Mesendoderm (in vitro differentiated cells): Measurements from ENCODE around the gene STK32B.
A peak's percentile ranks its signal among the peaks of the same experiment; 100 is the strongest.

ENCODE experiments used
- DNase-seq: peaks from one replicate; pipeline ENCODE4 v3.0.0; 2013
- H2AK5ac ChIP-seq: 2 replicates; pipeline ENCODE4 v1.6.1; 2013; ENCODE audit warnings: low read length, inconsistent platforms
- H2BK120ac ChIP-seq: 2 replicates; pipeline ENCODE4 v1.6.1; 2013; ENCODE audit warnings: low read depth, mild to moderate bottlenecking, low read length, moderate library complexity, mixed read lengths
- H2BK15ac ChIP-seq: replicated peaks from 2 replicates; pipeline ENCODE4 v1.6.1; 2013; ENCODE audit warnings: low read depth, mild to moderate bottlenecking, moderate library complexity
- H2BK5ac ChIP-seq: 2 replicates; pipeline ENCODE4 v1.6.1; 2013; ENCODE audit warnings: low read length, inconsistent platforms
- H3K18ac ChIP-seq: 2 replicates; pipeline ENCODE4 v1.6.1; 2013; ENCODE audit warnings: mild to moderate bottlenecking, low read length, mixed read lengths
- H3K23ac ChIP-seq: one replicate; pipeline ENCODE4 v1.6.1; 2013; ENCODE audit warnings: low read length
- H3K27ac ChIP-seq: 2 replicates; pipeline ENCODE4 v1.5.1; 2013; ENCODE audit warnings: low read depth, mild to moderate bottlenecking, inconsistent platforms, low read length, moderate library complexity
- H3K27me3 ChIP-seq: 2 replicates; pipeline ENCODE4 v1.6.1; 2013; ENCODE audit warnings: low read length, control low read depth, mild to moderate bottlenecking, inconsistent platforms; ENCODE audit not compliant: insufficient read depth, poor library complexity
- H3K36me3 ChIP-seq: 2 replicates; pipeline ENCODE4 v1.6.1; 2013; ENCODE audit warnings: low read length, inconsistent platforms; ENCODE audit not compliant: control insufficient read depth, insufficient read depth
- H3K4ac ChIP-seq: one replicate; pipeline ENCODE4 v1.6.1; 2013; ENCODE audit warnings: low read depth, mild to moderate bottlenecking, low read length, moderate library complexity
- H3K4me1 ChIP-seq: 2 replicates; pipeline ENCODE4 v1.6.1; 2013; ENCODE audit warnings: low read depth, low read length, inconsistent platforms; ENCODE audit not compliant: control insufficient read depth
- H3K4me2 ChIP-seq: 2 replicates; pipeline ENCODE4 v1.6.1; 2013; ENCODE audit warnings: low read length
- H3K4me3 ChIP-seq: 2 replicates; pipeline ENCODE4 v1.5.1; 2013; ENCODE audit warnings: mild to moderate bottlenecking, low read length
- H3K56ac ChIP-seq: one replicate; pipeline ENCODE4 v1.6.1; 2013; ENCODE audit warnings: low read length
- H3K79me1 ChIP-seq: 2 replicates; pipeline ENCODE4 v1.6.1; 2013; ENCODE audit warnings: low read length, inconsistent platforms
- H3K79me2 ChIP-seq: 2 replicates; pipeline ENCODE4 v1.6.1; 2013; ENCODE audit warnings: mild to moderate bottlenecking, low read length; ENCODE audit not compliant: control insufficient read depth, insufficient read depth
- H3K9ac ChIP-seq: 2 replicates; pipeline ENCODE4 v1.6.1; 2013; ENCODE audit warnings: low read length, inconsistent platforms
- H4K5ac ChIP-seq: one replicate; pipeline ENCODE4 v1.6.1; 2013; ENCODE audit warnings: low read length
- H4K8ac ChIP-seq: one replicate; pipeline ENCODE4 v1.6.1; 2013; ENCODE audit warnings: low read depth, mild to moderate bottlenecking, control low read depth, low read length, moderate library complexity
- WGBS: extraction: QIAGEN DNeasy Blood & Tissue Kit; methylation state at CpG from one replicate; pipeline ENCODE4 v1.1.7; 2013; ENCODE audit warnings: low lambda C conversion rate, missing lambda C conversion rate; ENCODE audit not compliant: insufficient coverage; ENCODE audit errors: extremely low coverage; 5-methylcytosine and 5-hydroxymethylcytosine counted together

The STK32B gene

GRCh38 chr4:5142726-5143125, 91.4 kb downstream of the STK32B start:
- no peak overlapping the region for H3K27ac ChIP-seq
- no peak overlapping the region for H4K8ac ChIP-seq
- H4K5ac ChIP-seq: no peak overlapping the region
- H3K23ac ChIP-seq: no peak overlapping the region
- no peak overlapping the region for H3K4me3 ChIP-seq
- H3K9ac ChIP-seq: no peak overlapping the region
- no peak overlapping the region for H3K4me2 ChIP-seq
- H3K4ac ChIP-seq: no peak overlapping the region
- no peak overlapping the region for H2AK5ac ChIP-seq
- H2BK5ac ChIP-seq: no peak overlapping the region
- no peaks in the 10 kb centered on the region for H3K79me1 ChIP-seq
- WGBS: no CpG with 5 or more reads among the region's 3 CpGs
- no peak overlapping the region for H2BK15ac ChIP-seq
- no peaks in the 10 kb centered on the region for H3K79me2 ChIP-seq
- no peaks in the 10 kb centered on the region for H3K4me1 ChIP-seq
- H3K36me3 ChIP-seq: no peaks in the 10 kb centered on the region
- no peak overlapping the region for H3K18ac ChIP-seq
- no peak overlapping the region for H2BK120ac ChIP-seq
- H3K27me3 ChIP-seq: no peaks in the 10 kb centered on the region
- peak; percentile 64 for DNase-seq
- no peak overlapping the region for H3K56ac ChIP-seq

GRCh38 chr4:5143306-5143861, 92.1 kb downstream of the STK32B start:
- Histone ChIP-seq H2BK15ac (no peak overlapping the region), H3K4ac (no peak overlapping the region), H4K5ac (no peak overlapping the region), H4K8ac (no peak overlapping the region), H3K4me3 (no peak overlapping the region), H3K56ac (no peak overlapping the region), H2BK120ac (no peak overlapping the region), H3K79me2 (no peaks in the 10 kb centered on the region), H2BK5ac (no peak overlapping the region), H3K9ac (no peak overlapping the region), H2AK5ac (no peak overlapping the region), H3K27ac (no peak overlapping the region), H3K23ac (no peak overlapping the region), H3K4me2 (no peak overlapping the region), H3K27me3 (no peaks in the 10 kb centered on the region), H3K18ac (no peak overlapping the region), H3K79me1 (no peaks in the 10 kb centered on the region), H3K4me1 (no peaks in the 10 kb centered on the region), H3K36me3 (no peaks in the 10 kb centered on the region)
- DNase-seq: no peak
- WGBS: no CpG with 5 or more reads among the region's 3 CpGs

- no peak overlapping the region for H3K4ac ChIP-seq
- H3K9ac ChIP-seq: no peak overlapping the region
- WGBS: no CpG with 5 or more reads among the region's 4 CpGs
- DNase-seq: no peak
- H3K4me3 ChIP-seq: no peak overlapping the region
- no peak overlapping the region for H4K5ac ChIP-seq
- H2AK5ac ChIP-seq: no peak overlapping the region
- H4K8ac ChIP-seq: no peak overlapping the region
- H3K79me2 ChIP-seq: no peaks in the 10 kb centered on the region
- H3K27ac ChIP-seq: no peak overlapping the region
- no peak overlapping the region for H2BK15ac ChIP-seq
- no peak overlapping the region for H2BK5ac ChIP-seq
- H2BK120ac ChIP-seq: no peak overlapping the region
- no peaks in the 10 kb centered on the region for H3K36me3 ChIP-seq
- H3K27me3 ChIP-seq: no peaks in the 10 kb centered on the region
- no peak overlapping the region for H3K56ac ChIP-seq
- no peaks in the 10 kb centered on the region for H3K4me1 ChIP-seq
- no peaks in the 10 kb centered on the region for H3K79me1 ChIP-seq
- H3K18ac ChIP-seq: no peak overlapping the region
- H3K23ac ChIP-seq: no peak overlapping the region
- H3K4me2 ChIP-seq: no peak overlapping the region
These were observed 92.7 kb downstream of the STK32B start for GRCh38 chr4:5143940-5144339.

GRCh38 chr4:5144384-5144783, 93.1 kb downstream of the STK32B start:
- no CpG with 5 or more reads among the region's 2 CpGs for WGBS
- no peak overlapping the region for H4K5ac ChIP-seq
- H3K4me3 ChIP-seq: no peak overlapping the region
- no peaks in the 10 kb centered on the region for H3K79me2 ChIP-seq
- no peak overlapping the region for H2BK15ac ChIP-seq
- H3K36me3 ChIP-seq: no peaks in the 10 kb centered on the region
- DNase-seq: no peak
- no peak overlapping the region for H2BK120ac ChIP-seq
- H3K4me1 ChIP-seq: no peaks in the 10 kb centered on the region
- no peak overlapping the region for H3K9ac ChIP-seq
- no peak overlapping the region for H3K23ac ChIP-seq
- H3K4ac ChIP-seq: no peak overlapping the region
- no peak overlapping the region for H2AK5ac ChIP-seq
- no peak overlapping the region for H3K27ac ChIP-seq
- no peak overlapping the region for H3K56ac ChIP-seq
- H3K79me1 ChIP-seq: no peaks in the 10 kb centered on the region
- no peak overlapping the region for H4K8ac ChIP-seq
- no peaks in the 10 kb centered on the region for H3K27me3 ChIP-seq
- H3K4me2 ChIP-seq: no peak overlapping the region
- H2BK5ac ChIP-seq: no peak overlapping the region
- H3K18ac ChIP-seq: no peak overlapping the region

- no peak overlapping the region for H3K23ac ChIP-seq
- H3K4me3 ChIP-seq: no peak overlapping the region
- WGBS: no CpG with 5 or more reads among the region's 6 CpGs
- no peak overlapping the region for H2BK5ac ChIP-seq
- no peak overlapping the region for H3K9ac ChIP-seq
- no peak overlapping the region for H3K18ac ChIP-seq
- no peak overlapping the region for H2BK15ac ChIP-seq
- H3K56ac ChIP-seq: no peak overlapping the region
- no peak overlapping the region for H3K27ac ChIP-seq
- no peak overlapping the region for H3K4me2 ChIP-seq
- no peak overlapping the region for H2AK5ac ChIP-seq
- no peak for DNase-seq
- no peaks in the 10 kb centered on the region for H3K36me3 ChIP-seq
- H4K5ac ChIP-seq: no peak overlapping the region
- H4K8ac ChIP-seq: no peak overlapping the region
- H3K79me1 ChIP-seq: no peaks in the 10 kb centered on the region
- H3K4ac ChIP-seq: no peak overlapping the region
- H3K79me2 ChIP-seq: no peaks in the 10 kb centered on the region
- H3K27me3 ChIP-seq: no peaks in the 10 kb centered on the region
- H2BK120ac ChIP-seq: no peak overlapping the region
- H3K4me1 ChIP-seq: no peaks in the 10 kb centered on the region
These were observed 95.0 kb downstream of the STK32B start for GRCh38 chr4:5146248-5146647.

- no peak overlapping the region for H3K27ac ChIP-seq
- no peak overlapping the region for H3K23ac ChIP-seq
- no CpG with 5 or more reads among the region's 6 CpGs for WGBS
- no peak overlapping the region for H2AK5ac ChIP-seq
- no peak overlapping the region for H3K4me3 ChIP-seq
- H3K56ac ChIP-seq: no peak overlapping the region
- H2BK5ac ChIP-seq: no peak overlapping the region
- no peak for DNase-seq
- no peaks in the 10 kb centered on the region for H3K79me2 ChIP-seq
- H3K4ac ChIP-seq: no peak overlapping the region
- H2BK120ac ChIP-seq: no peak overlapping the region
- no peak overlapping the region for H2BK15ac ChIP-seq
- H4K8ac ChIP-seq: no peak overlapping the region
- H3K79me1 ChIP-seq: no peaks in the 10 kb centered on the region
- H3K4me2 ChIP-seq: no peak overlapping the region
- H3K4me1 ChIP-seq: no peaks in the 10 kb centered on the region
- no peak overlapping the region for H3K9ac ChIP-seq
- H3K36me3 ChIP-seq: no peaks in the 10 kb centered on the region
- no peak overlapping the region for H4K5ac ChIP-seq
- H3K18ac ChIP-seq: no peak overlapping the region
- H3K27me3 ChIP-seq: no peaks in the 10 kb centered on the region
These were observed 101.2 kb downstream of the STK32B start for GRCh38 chr4:5152521-5152920.
